Neural cell (in vitro differentiated cells): Measurements from ENCODE around the gene KRT9. TPM values are rescaled to one million over a fixed set of nuclear protein-coding genes. Genes with fewer than 3 reads are reported as not detected.

Source experiments
- H2AFZ ChIP-seq: fragments of 200-600, 300-800 bp; sonication (generic), shearing (Covaris generic); 2 replicates; pipeline ENCODE4 v1.6.0; 2014; ENCODE audit warnings: low read depth, mild to moderate bottlenecking, antibody characterized with exemption, low read length, moderate library complexity
- H3F3A ChIP-seq: fragments of 200-600 bp; shearing (Covaris generic); 2 replicates; pipeline ENCODE4 v1.6.1; 2016; ENCODE audit warnings: mild to moderate bottlenecking, moderate library complexity, mixed read lengths, antibody characterized with exemption, low read length; ENCODE audit not compliant: insufficient read depth, poor library complexity, severe bottlenecking
- H3K27ac ChIP-seq: fragments of 200-600, 300-800 bp; sonication (generic), shearing (Covaris generic); 2 replicates; pipeline ENCODE4 v1.5.1; 2014; ENCODE audit warnings: mild to moderate bottlenecking, low read length, moderate library complexity
- H3K27me3 ChIP-seq: fragments of 300-800, 200-600 bp; sonication (generic), shearing (Covaris generic); 2 replicates; pipeline ENCODE4 v1.6.0; 2014; ENCODE audit warnings: mild to moderate bottlenecking, low read depth, low read length, moderate library complexity; ENCODE audit not compliant: insufficient read depth
- H3K36me3 ChIP-seq: fragments of 300-800, 200-600 bp; sonication (generic), shearing (Covaris generic); 2 replicates; pipeline ENCODE4 v1.5.1; 2014; ENCODE audit warnings: mild to moderate bottlenecking, antibody characterized with exemption, low read length, moderate library complexity; ENCODE audit not compliant: insufficient read depth
- H3K4me2 ChIP-seq: fragments of 300-800, 200-600 bp; sonication (generic), shearing (Covaris generic); 2 replicates; pipeline ENCODE4 v1.6.0; 2014; ENCODE audit warnings: mild to moderate bottlenecking, low read length
- H3K4me3 ChIP-seq: fragments of 300-800, 200-600 bp; sonication (generic), shearing (Covaris generic); 2 replicates; pipeline ENCODE4 v1.5.1; 2014; ENCODE audit warnings: mild to moderate bottlenecking, low read length, moderate library complexity
- H3K79me2 ChIP-seq: fragments of 200-600 bp; shearing (Covaris generic); replicated peaks from 2 replicates; pipeline ENCODE4 v1.6.0; 2014; ENCODE audit warnings: mild to moderate bottlenecking, low read length, moderate library complexity; ENCODE audit not compliant: insufficient read depth
- H3K9ac ChIP-seq: fragments of 300-800, 200-600 bp; sonication (generic), shearing (Covaris generic); 2 replicates; pipeline ENCODE4 v1.6.1; 2016; ENCODE audit warnings: mild to moderate bottlenecking, low read length, mixed read lengths
- H3K9me2 ChIP-seq: fragments of 200-600 bp; shearing (Covaris generic); 2 replicates; pipeline ENCODE4 v1.6.1; 2016; ENCODE audit warnings: mild to moderate bottlenecking, low read length, mixed read lengths; ENCODE audit not compliant: insufficient read depth
- H3K9me3 ChIP-seq: fragments of 200-600, 300-800 bp; sonication (generic), shearing (Covaris generic); 2 replicates; pipeline ENCODE4 v1.6.1; 2016; ENCODE audit warnings: mild to moderate bottlenecking, mixed run types, low read length, moderate library complexity, mixed read lengths
- H4K20me1 ChIP-seq: fragments of 200-600 bp; shearing (Covaris generic); 2 replicates; pipeline ENCODE4 v1.6.1; 2016; ENCODE audit warnings: mild to moderate bottlenecking, mixed run types; ENCODE audit not compliant: insufficient read depth
- EP300 ChIP-seq: fragments of 450-650 bp; conservative IDR thresholded peaks from 2 replicates; pipeline ENCODE4 v1.6.1; 2014; ENCODE audit warnings: antibody characterized with exemption, mild to moderate bottlenecking, moderate library complexity; ENCODE audit not compliant: poor library complexity, severe bottlenecking
- EZH2 ChIP-seq: fragments of 200-600, 300-800 bp; shearing (Covaris generic), sonication (generic); IDR thresholded peaks from 2 replicates; pipeline ENCODE4 v1.6.1; 2014; ENCODE audit warnings: antibody characterized with exemption, low read length, borderline replicate concordance, mild to moderate bottlenecking; ENCODE audit not compliant: insufficient read depth, poor library complexity, severe bottlenecking
- MXI1 ChIP-seq: fragments of 450-650 bp; conservative IDR thresholded peaks from 2 replicates; pipeline ENCODE4 v1.6.1; 2014; ENCODE audit warnings: antibody characterized with exemption, mild to moderate bottlenecking; ENCODE audit not compliant: poor library complexity, severe bottlenecking
- POLR2AphosphoS5 ChIP-seq: IDR thresholded peaks from 2 replicates; pipeline ENCODE4 v1.6.1; 2012
- RAD21 ChIP-seq: fragments of 450-650 bp; conservative IDR thresholded peaks from 2 replicates; pipeline ENCODE4 v1.6.1; 2014; ENCODE audit warnings: antibody characterized with exemption, mild to moderate bottlenecking, moderate library complexity
- REST ChIP-seq: IDR thresholded peaks from 2 replicates; pipeline ENCODE4 v1.6.1; 2012; ENCODE audit warnings: borderline replicate concordance
- SMC3 ChIP-seq: fragments of 450-650 bp; conservative IDR thresholded peaks from 2 replicates; pipeline ENCODE4 v1.6.1; 2014; ENCODE audit warnings: antibody characterized with exemption, mild to moderate bottlenecking, moderate library complexity; ENCODE audit not compliant: poor library complexity
- TAF1 ChIP-seq: IDR thresholded peaks from 2 replicates; pipeline ENCODE4 v1.6.1; 2012; ENCODE audit warnings: low read depth
- polyA plus RNA-seq: library from polyadenylated mRNA; depleted of rRNA; stranded (reverse); fragments of >200 nt; gene quantifications from 2 replicates; pipeline ENCODE4 v1.2.3, GENCODE V29; 2014
- TF ChIP-seq, protein P1 (sequence below): fragments of 450-650 bp; IDR thresholded peaks from 2 replicates; pipeline ENCODE4 v1.5.1; 2014; ENCODE audit warnings: antibody characterized with exemption, mild to moderate bottlenecking, moderate library complexity; ENCODE audit not compliant: poor library complexity, severe bottlenecking

The KRT9 gene
- polyA plus RNA-seq, 1 donor from 2014 or later: not detected

GRCh38 chr17:41556931-41557330, 14.9 kb downstream of the KRT9 start:
- Histone ChIP-seq H3K9ac (no peak overlapping the region), H3K36me3 (no peaks in the 10 kb centered on the region), H3K79me2 (no peaks in the 10 kb centered on the region), H3K9me2 (no peaks in the 10 kb centered on the region), H3F3A (no peaks in the 10 kb centered on the region), H3K4me2 (no peak overlapping the region), H3K4me3 (no peak overlapping the region), H3K9me3 (no peaks in the 10 kb centered on the region), H2AFZ (no peak overlapping the region), H4K20me1 (no peaks in the 10 kb centered on the region), H3K27me3 (no peaks in the 10 kb centered on the region), H3K27ac (no peak overlapping the region)
- TF ChIP-seq TAF1 (no peak), POLR2AphosphoS5 (no peak), RAD21 (no peak), EZH2 (no peak), EP300 (no peak), MXI1 (no peak), REST (no peak), SMC3 (no peak)
- TF ChIP-seq, protein P1, sequence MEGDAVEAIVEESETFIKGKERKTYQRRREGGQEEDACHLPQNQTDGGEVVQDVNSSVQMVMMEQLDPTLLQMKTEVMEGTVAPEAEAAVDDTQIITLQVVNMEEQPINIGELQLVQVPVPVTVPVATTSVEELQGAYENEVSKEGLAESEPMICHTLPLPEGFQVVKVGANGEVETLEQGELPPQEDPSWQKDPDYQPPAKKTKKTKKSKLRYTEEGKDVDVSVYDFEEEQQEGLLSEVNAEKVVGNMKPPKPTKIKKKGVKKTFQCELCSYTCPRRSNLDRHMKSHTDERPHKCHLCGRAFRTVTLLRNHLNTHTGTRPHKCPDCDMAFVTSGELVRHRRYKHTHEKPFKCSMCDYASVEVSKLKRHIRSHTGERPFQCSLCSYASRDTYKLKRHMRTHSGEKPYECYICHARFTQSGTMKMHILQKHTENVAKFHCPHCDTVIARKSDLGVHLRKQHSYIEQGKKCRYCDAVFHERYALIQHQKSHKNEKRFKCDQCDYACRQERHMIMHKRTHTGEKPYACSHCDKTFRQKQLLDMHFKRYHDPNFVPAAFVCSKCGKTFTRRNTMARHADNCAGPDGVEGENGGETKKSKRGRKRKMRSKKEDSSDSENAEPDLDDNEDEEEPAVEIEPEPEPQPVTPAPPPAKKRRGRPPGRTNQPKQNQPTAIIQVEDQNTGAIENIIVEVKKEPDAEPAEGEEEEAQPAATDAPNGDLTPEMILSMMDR: no peak

- Histone ChIP-seq H3K79me2 (no peaks in the 10 kb centered on the region), H3K4me2 (no peak overlapping the region), H3K4me3 (no peak overlapping the region), H4K20me1 (no peaks in the 10 kb centered on the region), H3F3A (no peaks in the 10 kb centered on the region), H3K9me3 (no peaks in the 10 kb centered on the region), H3K27me3 (no peaks in the 10 kb centered on the region), H3K9ac (no peak overlapping the region), H3K36me3 (no peaks in the 10 kb centered on the region), H3K9me2 (no peaks in the 10 kb centered on the region), H3K27ac (no peak overlapping the region), H2AFZ (no peak overlapping the region)
- TF ChIP-seq RAD21 (no peak), EZH2 (no peak)
Observed at GRCh38 chr17:41556306-41556705, 15.6 kb downstream of the KRT9 start.
